ENCODE measurements around the gene ATP5ME.
"Not testable (repeated sequence)": the region's sequence is repeated elsewhere in the genome, so short reads cannot be mapped to it uniquely, and the experiment has no call there.

ATP5ME gene

GRCh38 chr4:657338-657833 is 16.7 kb downstream of the ATP5ME start:
- no peak for DNase-seq (ENCODE audit: extremely low read depth in 1 of 2, low read depth in 1 of 2)

- DNase-seq (ENCODE audit: extremely low read depth in 1 of 2, low read depth in 1 of 2): no peak
These were observed 17.4 kb downstream of the ATP5ME start for GRCh38 chr4:656436-657337.

DNA sequence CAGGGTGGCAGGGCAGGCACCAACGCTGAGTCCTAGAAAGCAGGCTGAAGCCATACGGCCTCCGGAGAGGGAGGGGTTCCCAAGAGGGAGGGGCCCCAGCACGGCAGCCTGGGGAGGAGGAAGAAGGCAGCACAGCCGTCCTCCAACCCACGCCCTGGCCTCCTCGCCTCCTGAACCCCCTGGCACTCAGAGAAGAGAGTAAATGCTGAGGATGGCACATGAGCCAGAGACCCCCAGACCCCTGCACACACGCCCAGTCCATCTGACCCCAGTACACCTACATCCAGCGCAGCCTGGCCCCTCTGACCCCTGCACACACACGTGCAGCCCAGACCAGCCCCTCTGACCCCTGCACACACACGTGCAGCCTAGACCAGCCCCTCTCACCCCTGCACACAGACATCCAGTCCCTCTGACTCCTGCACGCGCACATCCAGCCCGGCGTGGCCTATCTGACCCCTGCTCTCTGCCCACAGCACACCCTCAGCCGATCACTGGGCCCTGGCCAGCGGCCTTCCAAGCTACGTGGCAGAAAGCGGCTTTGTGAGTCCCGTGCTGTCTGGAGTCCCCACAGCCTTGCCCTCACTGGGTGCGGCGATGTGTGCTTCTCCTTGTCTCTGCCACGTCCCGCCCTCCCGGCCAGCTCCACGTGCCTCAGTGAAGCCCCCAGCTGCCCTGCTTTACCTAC is 18.5 kb downstream of the ATP5ME start:
- no peak for DNase-seq (ENCODE audit: extremely low read depth in 1 of 2, low read depth in 1 of 2)

DNA sequence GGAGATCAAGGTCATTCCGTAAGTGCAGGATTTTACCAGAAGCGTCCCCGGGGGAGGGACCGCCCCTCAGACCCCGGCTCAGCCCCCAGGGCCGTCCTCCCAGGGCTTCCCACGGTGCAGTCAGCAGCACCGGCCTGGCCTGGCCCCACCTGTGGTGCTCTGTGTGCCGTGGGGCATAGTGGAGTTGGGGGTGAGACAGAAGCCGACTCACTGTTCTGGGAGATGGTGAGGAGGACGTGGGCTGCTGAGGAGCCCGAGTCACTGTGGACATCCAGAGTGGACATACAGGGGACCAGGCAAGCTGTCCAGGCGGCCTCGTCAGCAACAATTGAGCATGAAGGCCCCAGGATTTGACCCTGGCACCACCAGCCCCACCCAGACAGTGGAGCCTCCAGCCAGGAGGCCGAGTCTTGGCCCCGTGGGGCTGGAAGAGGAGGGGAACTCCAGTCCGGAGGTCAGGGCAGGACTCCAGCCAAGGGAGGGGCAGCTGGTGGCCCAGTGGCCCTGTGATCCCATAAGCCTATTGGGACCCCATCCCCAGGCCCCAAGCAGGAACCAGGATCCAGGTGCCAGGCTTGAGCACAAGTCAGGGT is 19.1 kb downstream of the ATP5ME start:
- no peak for DNase-seq (ENCODE audit: extremely low read depth in 1 of 2, low read depth in 1 of 2)

GRCh38 chr4:654503-654845 is 19.6 kb downstream of the ATP5ME start:
- no peak for DNase-seq (ENCODE audit: extremely low read depth in 1 of 2, low read depth in 1 of 2)

DNA sequence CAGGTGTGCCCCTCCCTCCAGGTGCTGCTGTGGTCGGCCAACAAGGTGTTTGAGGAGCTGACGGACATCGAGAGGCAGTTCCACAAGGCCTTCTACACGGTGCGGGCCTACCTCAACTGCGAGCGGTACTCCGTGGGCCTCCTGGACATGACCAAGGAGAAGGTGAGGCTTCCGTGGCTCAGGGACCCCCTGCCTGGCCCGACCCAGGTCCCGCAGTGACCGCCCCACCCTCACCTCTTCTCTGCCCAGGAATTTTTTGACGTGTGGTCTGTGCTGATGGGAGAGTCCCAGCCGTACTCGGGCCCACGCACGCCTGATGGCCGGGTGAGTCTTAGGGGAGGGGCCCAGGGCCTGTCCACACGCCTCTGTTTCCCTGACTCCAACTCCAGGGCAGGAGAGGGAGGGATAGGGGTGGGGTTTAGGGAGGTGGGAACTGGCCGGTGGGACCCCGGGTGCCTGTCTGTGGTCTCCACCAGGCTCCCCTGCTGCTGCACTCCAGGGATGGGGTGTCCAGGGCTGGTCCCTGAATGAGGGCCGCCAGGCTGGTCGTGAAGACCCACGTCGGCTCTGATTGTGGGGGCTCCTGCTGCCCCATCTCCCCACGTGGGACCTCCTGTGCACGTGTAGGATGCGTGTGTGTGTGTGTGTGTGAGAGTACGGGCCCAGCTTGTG is 20.1 kb downstream of the ATP5ME start:
- DNase-seq (ENCODE audit: extremely low read depth in 1 of 2, low read depth in 1 of 2): no peak

GRCh38 chr4:653080-653821 is 20.8 kb downstream of the ATP5ME start:
- no peak for DNase-seq (ENCODE audit: extremely low read depth in 1 of 2, low read depth in 1 of 2)

- no peak for DNase-seq (ENCODE audit: extremely low read depth in 1 of 2, low read depth in 1 of 2)
These were observed 22.0 kb downstream of the ATP5ME start for GRCh38 chr4:651884-652642.

GRCh38 chr4:650951-651883 is 22.9 kb downstream of the ATP5ME start:
- DNase-seq (ENCODE audit: extremely low read depth in 1 of 2, low read depth in 1 of 2): no peak

DNA sequence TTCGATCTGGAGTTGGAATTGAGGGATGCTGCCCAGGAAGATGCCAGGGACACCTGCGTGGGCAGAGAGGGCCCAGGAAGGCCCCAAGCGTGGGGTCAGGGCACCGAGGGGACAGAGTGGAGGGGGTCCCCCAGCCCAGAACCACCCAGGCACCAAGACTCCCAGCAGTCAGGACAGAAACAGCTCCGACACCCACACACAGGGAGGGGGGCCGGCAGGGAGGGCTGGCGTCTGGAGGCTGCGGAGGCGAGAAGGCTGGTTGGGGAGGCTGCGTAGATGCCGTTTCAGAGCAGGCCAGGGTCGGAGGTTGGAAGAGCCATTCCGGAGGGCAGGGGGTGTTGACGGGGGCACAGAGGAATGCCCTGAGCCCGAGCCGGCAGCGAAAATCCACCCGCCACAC is 23.6 kb downstream of the ATP5ME start:
- no peak for DNase-seq (ENCODE audit: extremely low read depth in 1 of 2, low read depth in 1 of 2)

- no peak for DNase-seq (ENCODE audit: extremely low read depth in 1 of 2, low read depth in 1 of 2)
These were observed 24.2 kb downstream of the ATP5ME start for GRCh38 chr4:649751-650310.

- DNase-seq (ENCODE audit: extremely low read depth in 1 of 2, low read depth in 1 of 2): no peak
These were observed 24.8 kb downstream of the ATP5ME start for GRCh38 chr4:649293-649625.

GRCh38 chr4:648579-649292 is 25.3 kb downstream of the ATP5ME start:
- no peak for DNase-seq (ENCODE audit: extremely low read depth in 1 of 2, low read depth in 1 of 2)

- no peak for DNase-seq (ENCODE audit: extremely low read depth in 1 of 2, low read depth in 1 of 2)
These were observed 26.6 kb downstream of the ATP5ME start for GRCh38 chr4:647481-647880.

GRCh38 chr4:646460-646859 is 27.6 kb downstream of the ATP5ME start:
- DNase-seq (ENCODE audit: extremely low read depth in 1 of 2, low read depth in 1 of 2): no peak

DNA sequence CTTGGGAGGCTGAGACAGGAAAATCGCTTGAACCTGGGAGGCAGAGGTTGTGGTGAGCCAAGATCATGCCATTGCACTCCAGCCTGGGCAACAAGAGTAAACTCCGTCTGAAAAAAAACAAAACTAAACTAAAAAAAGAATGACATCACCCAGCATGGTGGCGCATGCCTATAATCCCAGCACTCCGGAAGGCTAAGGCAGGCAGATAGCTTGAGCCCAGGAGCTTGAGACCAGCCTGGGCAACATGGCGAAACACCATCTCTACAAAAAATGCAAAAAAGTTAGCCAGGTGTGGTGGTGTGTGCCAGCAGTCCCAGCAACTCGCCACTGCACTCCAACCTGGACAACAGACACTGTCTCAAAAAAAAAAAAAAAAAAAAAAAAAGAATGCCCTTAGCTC is 31.7 kb downstream of the ATP5ME start:
- not testable (repeated sequence) for DNase-seq (ENCODE audit: extremely low read depth in 1 of 2, low read depth in 1 of 2)

GRCh38 chr4:637536-638280 is 36.4 kb downstream of the ATP5ME start:
- no peak for DNase-seq (ENCODE audit: extremely low read depth in 1 of 2, low read depth in 1 of 2)
